ENCODE results near the gene FAM118A.
"Not testable (repeated sequence)": the region's sequence is repeated elsewhere in the genome, so short reads cannot be mapped to it uniquely, and the experiment has no call there.

The FAM118A gene

DNA sequence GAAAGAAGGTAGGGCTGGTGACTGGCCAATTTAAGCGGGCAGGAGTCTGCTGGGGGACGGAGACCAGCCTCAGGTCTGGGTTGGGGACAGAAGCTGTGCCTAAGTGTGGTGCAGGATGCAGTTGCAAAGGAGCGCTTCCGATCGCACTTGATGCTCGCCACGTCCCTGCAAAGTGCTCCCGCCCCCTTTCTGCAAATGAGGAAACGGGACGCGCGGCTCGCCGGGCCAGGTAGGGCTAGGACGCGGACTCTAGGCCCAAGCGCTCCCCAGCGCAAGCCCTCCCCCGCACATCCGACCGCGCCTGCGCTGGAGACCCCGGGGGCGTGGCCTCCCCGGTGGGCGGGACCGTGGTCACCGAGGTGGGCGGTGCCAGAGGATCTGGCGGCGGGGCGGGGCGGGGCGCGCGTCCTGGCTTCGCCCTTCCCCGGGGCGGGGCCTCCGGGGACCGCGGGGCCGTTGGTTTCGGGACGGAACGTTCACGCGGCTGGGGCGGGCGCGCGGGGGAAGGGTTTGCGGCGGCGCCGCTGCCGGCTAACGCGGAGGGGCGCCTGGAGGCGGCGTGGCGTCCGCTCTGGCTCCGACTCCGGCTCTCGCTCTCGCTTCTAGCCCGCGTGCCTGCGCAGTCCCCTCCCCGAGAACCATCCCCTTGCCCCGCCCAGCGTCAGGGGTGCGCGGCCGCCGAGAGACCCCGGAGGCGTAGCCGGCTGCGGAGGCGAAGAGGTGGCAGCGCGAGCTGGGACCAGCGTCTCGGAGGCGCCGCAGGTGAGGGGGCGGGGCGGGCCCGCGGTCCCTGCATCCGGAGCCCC, at the start of gene FAM118A:
FAM118A (plus strand) TSS at position 513 of the 806 bp plus-strand sequence. CDS start 12,446 bp downstream, outside the sequence.
- DNase-seq: peak; percentile 97

DNA sequence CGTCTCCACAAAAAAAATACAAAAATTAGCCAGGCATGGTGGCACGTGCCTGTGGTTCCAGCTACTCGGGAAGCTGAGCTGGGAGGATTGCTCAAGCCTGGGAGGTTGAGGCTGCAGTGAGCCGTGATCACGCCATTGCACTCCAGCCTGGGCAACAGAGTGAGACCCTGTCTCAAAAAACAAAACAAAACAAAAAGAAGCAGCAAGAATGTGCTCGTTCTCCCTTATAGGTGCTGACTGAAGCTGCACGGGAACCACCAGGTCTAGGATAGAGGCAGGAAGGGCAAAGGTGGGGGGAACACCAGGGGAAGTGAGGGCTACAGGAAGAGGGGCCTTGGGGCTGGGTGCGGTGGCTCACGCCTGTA, 49.4 kb upstream of the FAM118A start:
- DNase-seq: not testable (repeated sequence)

DNA sequence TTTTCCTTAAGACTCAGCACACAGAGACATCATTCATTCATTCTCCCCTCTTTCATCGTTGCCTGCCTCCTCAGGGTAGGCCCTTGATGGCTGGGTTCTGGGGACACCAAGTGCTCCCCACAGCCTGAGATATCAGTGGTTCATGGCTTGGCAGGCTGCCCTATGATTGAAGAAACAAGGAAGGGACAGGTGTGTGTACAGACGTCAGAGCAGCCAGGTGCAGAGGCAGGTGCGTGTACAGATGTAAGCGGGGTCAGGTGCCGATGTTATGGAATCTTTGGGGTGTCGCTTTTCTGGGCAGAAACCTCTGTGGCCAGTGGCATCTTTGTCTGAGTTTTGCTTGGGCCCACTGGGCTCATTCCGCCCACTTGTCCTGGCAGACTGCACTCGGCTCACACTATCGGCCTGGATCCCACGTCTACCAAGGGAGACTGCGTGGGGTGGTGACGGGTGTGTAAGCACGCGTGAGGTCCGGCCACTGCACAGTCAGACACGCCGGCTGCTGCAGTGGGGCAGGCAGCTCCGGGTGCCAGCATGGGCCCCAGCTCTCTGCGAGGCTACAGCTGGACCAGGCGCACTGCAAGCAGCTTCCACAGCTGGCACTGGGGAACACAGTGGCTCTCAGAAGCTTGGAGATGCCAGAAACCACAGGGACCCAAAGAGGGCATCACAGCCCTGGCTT, 48.2 kb upstream of the FAM118A start:
- peak; percentile 82 for DNase-seq

DNA sequence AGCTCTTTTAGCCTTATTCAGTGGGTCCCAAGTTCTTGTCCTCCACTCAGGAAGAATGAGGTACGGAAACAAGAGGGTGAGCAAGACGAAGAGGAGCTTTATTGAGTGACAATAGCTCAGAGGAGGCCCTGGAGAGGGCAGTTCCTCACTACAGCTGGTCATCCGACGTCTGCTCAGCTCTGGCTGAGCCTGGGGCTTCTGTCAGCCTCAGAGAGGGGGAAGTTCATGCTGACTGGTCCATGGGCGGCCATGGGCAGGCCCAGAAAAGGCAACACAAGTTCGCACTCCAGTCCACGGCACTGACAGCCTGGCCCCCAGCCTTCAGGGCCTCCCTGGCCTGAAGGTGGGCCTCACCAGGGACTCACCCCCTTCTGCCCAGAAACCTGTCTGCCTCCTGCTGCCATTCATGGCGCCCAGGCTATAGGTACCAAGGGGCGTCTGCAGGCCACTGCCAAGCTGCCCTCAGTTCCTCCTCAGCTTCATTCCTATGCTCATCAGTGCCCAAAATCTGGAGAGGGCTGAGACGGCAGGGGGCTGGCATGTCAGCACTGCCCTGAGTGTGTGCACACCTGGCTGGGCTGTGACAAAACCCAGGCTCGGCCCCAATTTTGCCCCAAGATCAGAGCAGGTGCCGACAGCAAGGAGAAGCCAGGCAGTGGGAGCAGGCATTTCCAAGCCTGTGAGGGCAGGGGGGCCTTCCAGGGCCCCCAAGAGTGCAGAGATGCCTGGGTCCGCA, 47.4 kb upstream of the FAM118A start:
- peak; percentile 52 for DNase-seq

DNA sequence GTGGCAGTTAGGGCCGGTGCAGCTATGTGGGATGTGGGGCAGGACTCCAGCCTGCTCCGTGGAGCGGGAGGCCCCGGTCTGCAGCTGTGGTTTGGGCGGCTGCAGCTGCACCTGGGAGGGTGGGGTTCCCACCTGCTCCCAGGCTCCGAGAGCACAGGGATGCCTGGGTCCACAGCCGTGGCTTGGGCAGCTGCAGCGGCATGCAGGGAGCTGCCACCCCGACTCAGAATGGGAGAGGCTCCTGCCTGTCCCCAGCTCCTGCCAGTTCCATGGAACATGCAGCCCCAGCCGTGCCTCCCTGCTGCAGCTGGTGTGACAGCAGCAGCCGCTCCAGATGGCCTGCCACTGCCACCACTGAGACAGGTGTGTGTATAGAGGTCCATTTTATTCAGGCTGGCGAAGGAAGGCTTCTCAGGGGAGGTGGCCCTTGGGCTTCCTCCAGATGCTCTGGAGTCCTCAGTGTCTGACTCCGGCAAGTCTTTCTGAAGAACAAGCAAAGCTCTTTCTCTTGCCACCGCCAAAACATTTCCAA, 46.7 kb upstream of the FAM118A start:
- DNase-seq: peak; percentile 70

DNA sequence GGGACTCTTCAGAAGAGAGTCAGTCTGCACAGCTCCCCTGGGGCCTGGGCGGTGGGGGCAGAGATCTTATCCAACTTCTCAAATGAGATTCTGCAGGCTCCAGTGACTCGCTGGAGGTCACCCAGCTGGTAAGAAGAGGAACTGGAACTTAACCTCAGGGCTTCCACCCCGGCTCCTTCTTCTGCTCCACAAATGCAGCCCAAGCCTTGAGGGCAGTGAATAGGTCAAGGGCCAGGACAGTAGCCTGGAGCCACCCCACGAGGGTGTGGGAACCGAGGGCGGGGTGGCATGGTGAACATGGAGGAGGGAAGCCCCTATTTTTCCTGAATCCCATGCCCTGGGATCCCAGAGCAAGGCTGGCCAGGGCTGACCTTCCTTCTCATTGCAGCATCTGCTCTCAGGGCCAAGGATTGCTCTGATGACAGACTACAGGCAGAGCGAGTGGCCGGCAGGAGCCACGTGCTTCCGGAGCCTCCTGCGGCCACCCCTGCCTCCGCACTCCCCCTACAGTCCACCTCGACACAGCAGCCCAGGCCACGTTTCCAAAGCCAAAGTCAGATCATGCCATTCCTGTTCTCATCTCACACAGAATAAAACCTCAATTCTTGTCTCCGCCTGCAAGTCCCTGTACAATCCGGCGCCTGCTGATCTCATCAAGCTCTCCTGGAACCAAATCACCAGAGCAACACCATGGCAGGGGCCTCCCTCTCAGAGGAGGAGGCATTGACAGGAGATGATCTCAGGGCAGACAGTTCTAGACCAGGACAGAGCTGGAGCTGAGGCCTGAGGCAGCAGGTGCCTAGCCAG, 46.1 kb upstream of the FAM118A start:
- DNase-seq: peak; percentile 89

DNA sequence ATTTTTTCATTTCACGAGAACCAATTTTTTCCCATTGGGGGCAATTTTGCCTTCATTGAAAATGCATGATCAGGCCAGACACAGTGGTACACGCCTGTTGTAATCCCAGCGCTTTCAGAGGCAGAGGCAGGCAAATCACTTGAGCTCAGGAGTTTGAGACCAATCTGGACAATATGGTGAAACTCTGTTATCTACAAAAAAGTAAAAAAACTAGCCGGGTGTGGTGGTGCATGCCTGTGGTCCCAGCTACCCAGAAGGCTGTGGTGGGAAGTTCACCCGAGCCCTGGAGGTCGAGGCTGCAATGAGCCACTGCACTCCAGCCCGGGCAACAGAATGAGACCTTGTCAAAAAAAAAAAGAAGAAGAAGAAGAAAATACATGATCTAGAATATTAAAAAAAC, 44.2 kb upstream of the FAM118A start:
- DNase-seq: no peak

DNA sequence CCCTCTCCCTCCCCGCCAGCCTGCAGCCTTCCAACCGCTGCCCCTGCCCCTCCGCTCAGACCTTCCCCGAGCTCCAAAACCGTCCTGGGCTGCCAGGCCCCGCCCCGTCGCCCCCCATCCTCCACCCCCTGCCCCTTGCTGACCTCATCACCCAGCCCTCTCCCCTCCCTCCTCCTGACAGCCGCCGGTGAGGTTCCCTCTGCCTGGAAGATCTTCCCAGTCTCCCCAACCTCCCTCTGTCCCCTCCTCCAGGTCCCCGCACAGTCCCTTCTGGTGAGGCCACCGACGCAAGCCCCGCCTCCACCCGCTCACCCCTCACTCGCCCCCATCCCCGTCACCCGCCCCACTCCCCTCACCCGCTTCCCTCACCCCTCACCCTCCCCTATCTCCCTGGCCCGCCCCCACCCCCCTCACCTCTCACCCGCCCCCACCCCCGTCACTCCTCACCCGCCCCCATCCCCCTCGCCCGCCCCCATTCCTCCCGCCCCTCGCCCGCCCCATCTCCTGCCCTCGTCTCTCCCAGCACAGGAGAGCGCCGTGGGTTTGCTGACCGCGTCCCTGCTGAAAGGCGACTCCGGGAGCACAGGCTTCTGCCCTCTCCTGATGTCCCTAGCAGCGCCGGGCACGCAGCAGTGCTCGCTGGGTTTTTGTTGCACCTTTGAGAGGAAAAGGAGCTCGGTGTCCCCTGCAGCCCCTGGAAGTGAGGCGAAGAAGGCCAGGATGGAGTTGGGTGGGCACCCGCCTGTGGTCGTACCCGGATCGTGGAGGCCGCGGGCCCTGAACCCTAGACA, 41.4 kb upstream of the FAM118A start:
- DNase-seq: peak; percentile 75

DNA sequence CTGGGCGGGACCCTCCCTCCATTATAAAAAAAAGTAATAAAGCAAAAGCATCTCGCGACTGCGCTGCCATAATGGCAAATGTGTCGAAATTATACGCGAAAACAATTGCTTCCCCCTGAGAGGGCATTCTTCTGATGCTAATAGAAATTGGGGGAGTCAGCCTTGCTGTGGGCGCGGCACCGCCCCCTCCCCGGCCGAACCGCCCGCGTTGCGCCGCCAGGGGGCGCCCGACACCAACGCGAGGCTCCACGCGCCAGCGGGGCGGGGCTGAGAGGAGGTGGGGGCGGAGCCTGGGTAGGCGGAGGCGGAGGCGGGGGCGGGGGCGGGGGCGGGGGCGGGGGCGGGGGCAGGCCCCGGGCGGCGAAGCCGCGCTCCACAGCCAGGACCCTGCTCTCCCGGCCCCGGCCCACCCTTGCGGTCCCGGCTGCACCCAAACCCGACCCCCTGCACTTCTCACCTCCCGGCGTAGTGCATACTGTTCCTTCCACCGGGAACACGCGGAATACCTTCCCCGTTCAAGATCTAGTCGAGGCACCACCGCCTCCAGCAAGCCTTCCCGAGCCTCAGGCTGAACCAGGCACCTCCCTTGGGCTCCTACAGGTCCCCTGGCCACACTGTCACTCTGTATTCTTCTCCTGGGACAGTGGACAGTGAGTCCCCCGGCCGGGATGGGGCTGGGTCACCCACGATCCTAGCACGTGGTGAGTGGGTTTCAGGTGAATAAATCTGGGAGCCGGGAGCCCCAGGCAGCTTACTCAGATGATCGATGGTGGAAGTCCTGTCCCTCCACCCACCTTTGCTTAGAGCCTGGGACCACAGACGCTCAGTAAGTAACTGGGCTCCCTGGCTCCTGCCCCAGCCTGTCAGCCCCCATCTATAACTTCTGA, 40.5 kb upstream of the FAM118A start:
- peak; percentile 76 for DNase-seq

DNA sequence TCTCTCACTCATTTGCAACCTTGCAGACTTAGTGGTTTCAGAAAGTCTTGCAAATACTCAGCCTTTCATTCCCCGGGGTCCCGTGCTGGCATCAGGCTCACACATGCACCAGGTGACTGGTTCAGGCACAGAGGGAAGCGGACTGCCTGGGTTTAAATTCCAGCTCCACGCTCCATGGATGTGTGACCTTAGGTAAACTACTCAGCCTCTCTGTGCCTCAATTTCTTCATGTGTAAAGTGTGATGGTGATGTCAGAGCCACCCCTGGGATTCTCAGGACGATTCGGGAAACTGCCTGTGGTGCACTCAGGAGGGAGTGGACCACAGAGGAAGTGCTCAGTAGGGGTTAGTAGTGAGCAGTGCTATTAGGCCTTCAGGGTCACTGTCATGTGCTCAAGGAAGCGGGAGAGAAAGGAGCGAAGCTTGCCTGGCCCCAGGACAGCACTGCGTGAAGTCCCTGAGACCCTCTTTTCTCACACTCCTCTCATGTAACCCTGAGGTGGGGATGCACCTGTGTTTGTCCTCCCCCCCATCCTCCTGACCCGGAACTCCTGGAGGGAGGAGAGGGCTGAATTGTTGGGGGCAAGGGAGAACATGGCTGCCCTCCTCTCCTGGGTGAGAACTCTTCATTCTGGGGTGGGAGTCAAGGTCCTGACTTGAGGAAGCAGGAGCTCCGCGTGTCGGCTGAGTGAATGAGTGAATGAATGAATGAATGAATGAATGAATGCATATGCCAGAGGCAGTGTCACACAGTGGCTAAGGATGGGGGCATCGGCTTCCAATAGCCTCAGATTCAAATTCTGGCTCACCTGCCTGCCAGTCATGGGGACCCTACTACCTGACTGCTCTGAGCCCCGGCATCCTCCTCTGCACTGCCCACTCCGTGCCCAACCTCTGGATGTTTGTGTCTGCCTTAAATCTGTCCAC, 39.4 kb upstream of the FAM118A start:
- DNase-seq: no peak

DNA sequence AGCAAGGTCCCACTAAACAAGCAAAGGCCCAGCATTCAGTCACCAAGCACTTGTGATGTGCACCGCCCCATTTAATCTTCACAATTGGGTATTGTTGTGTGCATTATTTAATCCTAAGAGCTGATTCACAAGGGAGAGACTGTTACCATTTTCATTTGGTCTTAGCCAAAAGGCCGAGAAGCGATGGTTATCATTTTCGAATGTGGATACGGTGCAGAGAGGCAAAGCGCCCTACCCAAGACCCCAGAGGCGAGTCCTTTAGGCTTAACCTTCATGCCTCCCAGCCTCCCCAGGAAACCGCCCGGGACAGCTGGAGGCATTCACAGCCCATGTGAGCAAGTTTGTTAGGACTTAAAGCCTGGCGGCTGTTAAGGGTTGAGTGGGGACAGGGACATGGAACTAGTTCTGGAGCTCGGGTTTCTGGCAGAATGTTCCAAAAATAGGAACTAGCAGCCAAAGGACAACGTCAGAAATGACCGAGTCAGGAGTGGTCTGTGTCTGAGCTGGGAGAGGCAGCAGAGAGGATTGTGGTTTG, 38.0 kb upstream of the FAM118A start:
- no peak for DNase-seq

DNA sequence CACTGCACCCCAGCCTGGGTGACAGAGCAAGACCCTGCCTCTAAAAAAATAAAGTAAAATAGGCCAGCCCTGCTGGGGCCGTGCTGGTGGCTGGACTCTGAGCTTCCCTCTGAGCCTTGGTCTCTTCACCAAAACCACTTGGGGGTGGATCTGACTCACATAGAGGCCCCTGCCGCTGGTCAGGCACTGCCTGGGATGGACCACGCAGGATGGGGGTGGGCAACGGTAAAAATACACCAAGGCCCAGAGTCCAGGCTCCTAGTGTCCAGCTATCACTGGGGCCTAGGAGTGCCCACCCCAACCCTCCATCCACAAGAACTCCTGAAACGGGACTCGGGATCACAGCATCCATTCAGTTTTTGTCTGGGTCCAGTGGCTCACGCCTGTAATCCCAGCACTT, 37.2 kb upstream of the FAM118A start:
- no peak for DNase-seq

DNA sequence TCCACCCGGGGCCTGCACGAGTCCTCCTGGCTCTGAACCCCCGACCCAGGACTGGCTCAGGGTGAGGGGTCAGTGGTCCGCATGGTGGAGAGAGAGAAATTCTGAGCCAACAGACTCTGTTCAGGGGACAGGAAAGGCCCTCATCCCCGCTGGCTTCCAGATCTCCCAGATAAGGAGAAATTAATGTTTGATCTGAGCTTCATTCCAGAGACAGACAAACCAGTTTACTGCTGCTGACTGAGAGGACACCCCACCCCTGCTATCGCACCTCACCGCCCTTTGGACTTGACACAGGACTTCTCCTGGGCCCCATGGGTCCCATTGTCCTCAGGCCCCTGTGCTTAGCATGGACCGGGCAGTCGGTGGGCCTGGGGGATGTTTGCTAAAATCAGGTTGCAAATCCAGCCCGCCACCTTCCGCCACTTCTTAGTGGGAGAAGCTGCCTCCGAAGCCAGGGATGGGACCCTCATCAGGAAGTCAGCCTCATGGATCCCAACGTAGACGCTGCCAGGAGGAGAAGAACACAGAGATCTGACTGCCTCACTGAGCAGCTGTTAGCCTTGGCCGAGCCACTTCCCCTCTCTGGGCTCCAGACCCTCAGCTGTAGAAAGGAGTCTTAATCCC, 36.2 kb upstream of the FAM118A start:
- no peak for DNase-seq

DNA sequence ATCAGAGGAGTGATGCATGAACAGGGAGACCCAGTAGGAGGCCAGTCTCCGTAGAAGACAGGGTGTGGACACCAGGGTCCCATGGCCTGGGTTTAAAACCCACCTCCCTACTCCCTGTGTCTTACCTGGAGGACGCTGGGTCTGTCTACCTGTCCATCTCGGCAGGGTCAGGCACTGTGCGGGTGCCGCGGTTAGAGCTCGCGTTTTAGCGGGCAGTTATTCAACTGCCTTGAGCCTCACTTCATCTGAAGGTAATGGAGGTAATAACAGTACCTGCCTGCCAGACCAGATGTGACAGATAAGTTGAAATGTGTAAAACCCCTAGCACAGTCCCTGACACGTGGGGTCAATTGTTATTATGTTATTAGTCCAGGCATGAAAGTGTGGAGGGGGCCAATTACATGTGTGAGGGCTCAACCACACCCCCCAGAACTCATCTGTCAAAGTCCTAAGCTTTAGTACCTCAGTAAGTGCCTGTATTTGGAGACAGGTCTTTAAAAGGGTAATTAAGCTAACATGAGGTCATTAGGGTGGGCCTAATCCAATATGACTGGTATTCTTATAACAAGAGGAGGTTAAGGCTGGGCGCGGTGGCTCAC, 33.1 kb upstream of the FAM118A start:
- no peak for DNase-seq

DNA sequence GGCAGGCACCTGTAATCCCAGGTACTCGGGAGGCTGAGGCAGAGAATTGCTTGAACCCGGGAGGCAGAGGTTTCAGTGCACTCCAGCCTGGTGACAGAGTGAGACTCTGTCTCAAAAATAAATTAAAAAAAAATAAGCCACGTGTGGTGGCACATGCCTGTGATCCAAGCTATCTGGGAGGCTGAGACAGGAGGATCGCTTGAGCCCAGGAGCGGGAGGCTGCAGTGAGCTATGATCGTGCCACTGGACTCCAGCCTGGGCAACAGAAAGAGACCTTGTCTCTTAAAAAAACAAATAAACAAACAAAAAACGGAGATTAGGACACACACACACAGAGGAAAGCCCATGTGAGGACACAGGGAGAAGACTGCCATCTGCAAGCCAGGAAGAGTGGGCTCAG, 32.0 kb upstream of the FAM118A start:
- DNase-seq: not testable (repeated sequence)

DNA sequence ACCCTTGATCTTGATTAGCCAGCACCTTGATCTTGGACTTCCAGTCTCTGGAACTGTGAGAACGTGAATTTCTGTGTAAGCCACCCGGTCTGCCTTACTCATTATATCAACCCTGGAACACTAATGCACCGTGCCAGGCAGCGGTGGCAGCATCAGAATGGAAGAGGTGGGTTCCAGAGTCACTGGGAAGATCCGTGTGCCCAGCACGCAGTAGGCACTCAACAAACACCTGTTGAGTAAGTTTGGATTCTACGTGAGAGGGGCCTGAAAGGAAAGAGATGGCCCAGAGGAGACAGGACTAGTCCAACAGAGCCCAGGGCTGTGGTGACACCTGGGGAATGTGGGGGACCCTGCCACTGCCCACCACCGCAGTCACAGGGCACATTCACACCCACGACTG, 31.6 kb upstream of the FAM118A start:
- no peak for DNase-seq

DNA sequence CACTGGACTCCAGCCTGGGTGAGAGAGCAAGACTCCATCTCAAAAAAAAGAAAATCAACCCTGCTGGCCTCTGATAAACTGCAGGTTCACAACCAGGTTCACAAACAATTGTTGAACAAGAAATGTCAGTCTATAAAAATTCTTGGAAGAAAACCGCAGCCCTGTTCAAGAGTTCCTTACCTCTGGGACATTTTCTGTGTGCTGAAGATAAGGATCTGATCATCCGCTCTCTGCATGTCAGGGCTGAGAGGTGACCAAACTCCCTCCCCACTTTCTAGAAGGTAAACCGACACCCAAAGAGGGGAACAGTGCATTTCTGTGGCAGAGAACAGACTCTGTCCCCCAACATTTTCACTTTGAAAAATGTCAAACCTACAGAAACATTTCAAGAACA, 29.1 kb upstream of the FAM118A start:
- no peak for DNase-seq

DNA sequence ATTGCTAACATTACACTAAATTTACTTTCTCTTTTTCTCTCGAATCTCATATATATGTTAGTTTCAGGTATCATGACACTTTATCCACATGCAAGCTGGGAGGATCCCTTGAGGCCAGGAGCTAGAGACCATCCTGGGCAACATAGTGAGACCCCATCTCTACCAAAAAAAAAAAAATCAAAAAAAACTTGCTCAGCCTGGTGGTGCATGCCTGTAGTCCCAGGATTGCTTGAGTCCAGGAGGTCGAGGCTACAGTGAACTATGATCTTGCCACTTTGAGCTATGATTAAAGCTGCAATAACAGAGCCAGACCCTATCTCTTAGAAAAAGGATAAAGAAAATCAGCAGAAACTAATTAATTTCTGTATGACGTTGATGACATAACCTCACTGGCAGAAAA, 28.7 kb upstream of the FAM118A start:
- no peak for DNase-seq
